Endothelial cell of umbilical vein (primary cell): ENCODE measurements around the gene HMG20B. TPM values are rescaled to one million over a fixed set of nuclear protein-coding genes. Genes with fewer than 3 reads are reported as not detected.

Experiments
- BruUV-seq: library from RNA; stranded (reverse); fragments of 400-500 nt; replicated peaks from 2 replicates; lab custom pipeline; 2021; lab: Mats Ljungman, UMichigan
- CTCF ChIA-PET: fragments of 300-600, 350-600 bp; sonication (Branson Sonifier 250); formaldehyde crosslinking; loops from one replicate; lab custom pipeline; 2021; ENCODE audit warnings: antibody characterized with exemption, inconsistent platforms; lab: Charles Lee
- POLR2A ChIA-PET: fragments of 300-600, 350-600 bp; sonication (Branson Sonifier 250); formaldehyde crosslinking; loops from one replicate; lab custom pipeline; 2021; ENCODE audit warnings: antibody characterized with exemption, inconsistent platforms; lab: Charles Lee
- DNase-seq: peaks from one replicate; pipeline ENCODE4 v3.0.0-alpha.2; 2011; ENCODE audit warnings: low read depth, low spot score
- FAIRE-seq: peaks from 2 replicates; lab custom pipeline; 2011; peaks lifted over from hg19 to GRCh38; lab: Jason Lieb, UNC
- H2AFZ ChIP-seq: 2 replicates; pipeline ENCODE4 v1.6.0; 2012; ENCODE audit warnings: low read depth, low read length, control low read depth, inconsistent platforms
- H3K27ac ChIP-seq: 2 replicates; pipeline ENCODE4 v1.5.1; 2011; ENCODE audit warnings: low read depth, mild to moderate bottlenecking, control low read depth, low read length, moderate library complexity; ENCODE audit not compliant: insufficient read depth
- H3K27me3 ChIP-seq, 2 experiments: 2 replicates each; pipeline versions ENCODE4 v1.6.0 to v1.6.1; 2011; ENCODE audit warnings: low read length in 2 of 2, mixed read lengths in 1 of 2; ENCODE audit not compliant: control insufficient read depth in 2 of 2, insufficient read depth in 2 of 2
- H3K36me3 ChIP-seq, 2 experiments: 2 replicates in 1 of 2; 3 replicates in 1 of 2; pipeline ENCODE4 v1.5.1; 2011; ENCODE audit warnings: low read length in 2 of 2, mild to moderate bottlenecking in 1 of 2, moderate library complexity in 1 of 2; ENCODE audit not compliant: control insufficient read depth in 2 of 2, insufficient read depth in 2 of 2; ENCODE audit errors: extremely low read depth in 1 of 2
- H3K4me1 ChIP-seq: 3 replicates; pipeline ENCODE4 v1.5.1; 2011; ENCODE audit warnings: mild to moderate bottlenecking, low read length; ENCODE audit not compliant: control insufficient read depth, insufficient read depth; ENCODE audit errors: extremely low read depth
- H3K4me2 ChIP-seq: 2 replicates; pipeline ENCODE4 v1.6.1; 2011; ENCODE audit warnings: low read length, control low read depth, mixed read lengths; ENCODE audit not compliant: insufficient read depth
- H3K4me3 ChIP-seq, 3 experiments: fragments of 200-600 bp in 1 of 3; sonication (generic), shearing (Covaris generic) in 1 of 3; replicated peaks in 1 of 3; 2 replicates each; pipeline ENCODE4 v1.5.1; 2011 to 2016; ENCODE audit warnings: control low read depth in 3 of 3, low read length in 3 of 3, mild to moderate bottlenecking in 2 of 3, inconsistent platforms in 1 of 3, low read depth in 1 of 3, moderate library complexity in 1 of 3; ENCODE audit not compliant: insufficient read depth in 1 of 3
- H3K79me2 ChIP-seq: 2 replicates; pipeline ENCODE4 v1.6.0; 2012; ENCODE audit warnings: low read length, inconsistent platforms; ENCODE audit not compliant: control insufficient read depth, insufficient read depth
- H3K9ac ChIP-seq: replicated peaks from 2 replicates; pipeline ENCODE3; 2011; ENCODE audit warnings: low read length, control low read depth; ENCODE audit not compliant: insufficient read depth; ENCODE audit errors: extremely low read depth
- H3K9me1 ChIP-seq: replicated peaks from 3 replicates; pipeline ENCODE4 v1.6.0; 2011; ENCODE audit warnings: mild to moderate bottlenecking, low read length; ENCODE audit not compliant: control insufficient read depth, insufficient read depth; ENCODE audit errors: extremely low read depth
- H3K9me3 ChIP-seq: replicated peaks from 2 replicates; pipeline ENCODE4 v1.5.1; 2012; ENCODE audit warnings: low read length, inconsistent platforms; ENCODE audit not compliant: control insufficient read depth, insufficient read depth
- H4K20me1 ChIP-seq: replicated peaks from 2 replicates; pipeline ENCODE3; 2011; ENCODE audit warnings: mild to moderate bottlenecking, low read length; ENCODE audit not compliant: control insufficient read depth, insufficient read depth; ENCODE audit errors: extremely low read depth
- EZH2 ChIP-seq: IDR thresholded peaks from 2 replicates; pipeline ENCODE4 v1.6.1; 2012; ENCODE audit warnings: borderline replicate concordance, low read depth, mild to moderate bottlenecking, moderate library complexity, low read length, inconsistent platforms; ENCODE audit not compliant: severe bottlenecking
- FOS ChIP-seq: IDR thresholded peaks from 2 replicates; pipeline ENCODE4 v1.6.1; 2011; ENCODE audit warnings: mild to moderate bottlenecking, low read length, moderate library complexity, borderline replicate concordance; ENCODE audit not compliant: insufficient read depth
- GATA2 ChIP-seq: IDR thresholded peaks from 2 replicates; pipeline ENCODE4 v1.7.0; 2011; ENCODE audit warnings: low read depth, mild to moderate bottlenecking, moderate library complexity, mixed read lengths, low read length; ENCODE audit not compliant: insufficient read length, insufficient read depth
- JUN ChIP-seq: IDR thresholded peaks from 2 replicates; pipeline ENCODE4 v1.6.1; 2011; ENCODE audit warnings: borderline replicate concordance, low read depth; ENCODE audit not compliant: insufficient read length, insufficient read depth
- MAX ChIP-seq: IDR thresholded peaks from 2 replicates; pipeline ENCODE4 v1.6.1; 2011; ENCODE audit not compliant: insufficient read depth, insufficient read length
- MYC ChIP-seq: IDR thresholded peaks from one replicate; pipeline ENCODE4 v1.6.1; 2011; ENCODE audit warnings: mild to moderate bottlenecking, low read depth, low read length
- POLR2A ChIP-seq: IDR thresholded peaks from 2 replicates; pipeline ENCODE4 v1.6.1; 2012; ENCODE audit warnings: low read depth, mild to moderate bottlenecking, control low read depth, low read length
- POLR2AphosphoS5 ChIP-seq: IDR thresholded peaks from 2 replicates; pipeline ENCODE4 v1.6.1; 2012; ENCODE audit warnings: low read depth, mild to moderate bottlenecking, control low read depth, low read length, moderate library complexity; ENCODE audit not compliant: insufficient read depth
- dilution Hi-C: fragments of 300-500 bp; cut with MboI; formaldehyde crosslinking; loops from one replicate; pipeline ENCODE4 v1.15.0; 2019; ENCODE audit warnings: low sequenced_read_pairs; ENCODE audit not compliant: extremely low pct_ligation_motif_present
- intact Hi-C: fragments of 100-400 bp; cut with micrococcal nuclease; formaldehyde crosslinking; loops from one replicate; pipeline ENCODE4 v1.10.0; 2022
- polyA plus RNA-seq, 4 experiments: library from polyadenylated mRNA; depleted of rRNA in 3 of 4; stranded (reverse) in 3 of 4; unstranded in 1 of 4; fragments of >200 nt; gene quantifications; 2 replicates each; pipeline versions ENCODE4 v1.2.1 to v1.2.3, GENCODE V29; 2011 to 2012; ENCODE audit warnings: missing spikeins in 1 of 4
- total RNA-seq: library from RNA; stranded (reverse); gene quantifications from 2 replicates; pipeline ENCODE4 v1.2.3, GENCODE V29; 2021
- TF ChIP-seq, protein P1 (sequence below), 2 donors: IDR thresholded peaks; 1 replicate in 1 of 2; 2 replicates in 1 of 2; pipeline ENCODE4 v1.5.1; 2011; ENCODE audit warnings: low read length in 2 of 2, mild to moderate bottlenecking in 2 of 2, moderate library complexity in 2 of 2, control low read depth in 1 of 2, inconsistent platforms in 1 of 2, low read depth in 1 of 2; ENCODE audit not compliant: insufficient read depth in 1 of 2; ENCODE audit errors: extremely low read depth in 1 of 2

The HMG20B gene
- total and polyA plus RNA-seq, 2 donors (not counting 3 experiments of a cell fraction or from before 2014, with no cell fraction given), result 53.2 to 98.2 TPM

DNA sequence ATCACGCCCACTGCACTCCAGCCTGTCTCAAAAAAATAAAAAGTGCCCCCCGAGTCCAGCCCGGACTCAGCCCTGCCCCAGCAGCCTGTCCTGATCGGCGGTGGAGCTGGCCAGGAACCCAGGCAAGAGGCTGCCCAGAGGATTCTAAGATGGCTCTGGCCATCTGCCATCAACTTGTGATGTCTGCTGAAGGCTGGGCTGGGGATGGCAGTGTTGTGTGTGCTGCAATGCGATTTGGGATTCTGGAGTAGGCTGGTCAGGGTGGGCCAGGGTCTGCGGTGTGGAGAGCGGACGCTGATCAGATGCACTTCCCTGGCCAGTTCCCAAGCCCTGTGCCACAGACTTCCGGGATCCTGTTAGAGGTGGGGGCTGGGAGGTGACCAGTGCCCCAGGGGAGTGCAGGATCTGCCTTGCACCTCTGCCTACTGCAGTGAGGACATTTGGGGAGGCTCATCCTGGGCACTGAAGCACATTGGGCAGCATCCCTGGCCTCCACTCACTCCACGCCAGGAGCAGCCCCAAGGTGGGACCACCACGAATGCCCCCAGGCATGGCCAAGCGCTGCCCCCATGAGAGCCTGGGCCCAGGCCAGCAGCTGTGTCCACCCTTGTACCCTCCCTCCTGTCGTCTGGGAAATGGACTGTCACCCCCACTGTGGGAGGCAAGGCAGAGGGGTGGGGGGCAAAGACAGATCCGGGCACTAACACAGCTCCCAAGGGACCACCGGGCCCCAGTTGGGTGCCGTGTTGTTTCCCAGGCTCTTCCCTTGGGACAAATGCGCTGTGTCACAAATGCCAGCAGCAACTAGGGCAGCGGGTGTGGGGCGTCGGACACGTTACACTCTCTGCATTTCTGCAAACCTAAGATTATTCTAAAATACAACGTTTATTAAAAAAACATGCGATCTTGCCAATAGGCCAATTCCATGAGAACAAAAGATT is 37.3 kb downstream of the HMG20B start:
- H3K4me3 ChIP-seq, result no peak overlapping the region
- dilution Hi-C loops (no loop called here), intact Hi-C loops (loop anchor here (5.0 kb wide), 1 partner anchor 38 kb away; the partner anchor contains the start of gene HMG20B)
- peaks cover 23% of the 10 kb centered on the region for H3K4me1 ChIP-seq
- no peak for DNase-seq
- no peak overlapping the region for H3K27ac ChIP-seq
- no peaks in the 10 kb centered on the region for H3K9me3 ChIP-seq
- ChIA-PET POLR2A (no interaction called here), CTCF (no interaction called here)
- no peak overlapping the region for H2AFZ ChIP-seq
- peaks cover 0 to 13% of the 10 kb centered on the region in 2 experiments for H3K36me3 ChIP-seq
- no peak for FAIRE-seq
- no peaks in the 10 kb centered on the region for H3K27me3 ChIP-seq
- no peak overlapping the region for H3K9ac ChIP-seq
- H3K4me2 ChIP-seq, result no peak overlapping the region
- TF ChIP-seq MYC (no peak), EZH2 (no peak), JUN (no peak), MAX (no peak), GATA2 (no peak), POLR2A (no peak), POLR2AphosphoS5 (no peak), FOS (no peak)
- TF ChIP-seq, protein P1, sequence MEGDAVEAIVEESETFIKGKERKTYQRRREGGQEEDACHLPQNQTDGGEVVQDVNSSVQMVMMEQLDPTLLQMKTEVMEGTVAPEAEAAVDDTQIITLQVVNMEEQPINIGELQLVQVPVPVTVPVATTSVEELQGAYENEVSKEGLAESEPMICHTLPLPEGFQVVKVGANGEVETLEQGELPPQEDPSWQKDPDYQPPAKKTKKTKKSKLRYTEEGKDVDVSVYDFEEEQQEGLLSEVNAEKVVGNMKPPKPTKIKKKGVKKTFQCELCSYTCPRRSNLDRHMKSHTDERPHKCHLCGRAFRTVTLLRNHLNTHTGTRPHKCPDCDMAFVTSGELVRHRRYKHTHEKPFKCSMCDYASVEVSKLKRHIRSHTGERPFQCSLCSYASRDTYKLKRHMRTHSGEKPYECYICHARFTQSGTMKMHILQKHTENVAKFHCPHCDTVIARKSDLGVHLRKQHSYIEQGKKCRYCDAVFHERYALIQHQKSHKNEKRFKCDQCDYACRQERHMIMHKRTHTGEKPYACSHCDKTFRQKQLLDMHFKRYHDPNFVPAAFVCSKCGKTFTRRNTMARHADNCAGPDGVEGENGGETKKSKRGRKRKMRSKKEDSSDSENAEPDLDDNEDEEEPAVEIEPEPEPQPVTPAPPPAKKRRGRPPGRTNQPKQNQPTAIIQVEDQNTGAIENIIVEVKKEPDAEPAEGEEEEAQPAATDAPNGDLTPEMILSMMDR (IDR thresholded peaks at IDR 0.05; ENCODE audit: extremely low read depth in 1 of 2, insufficient read depth in 1 of 2, low read depth in 1 of 2, low read length in 2 of 2), result no peak
- BruUV-seq, result no TSS peak
- no peaks in the 10 kb centered on the region for H3K79me2 ChIP-seq
- no peaks in the 10 kb centered on the region for H3K9me1 ChIP-seq
- H4K20me1 ChIP-seq, result no peaks in the 10 kb centered on the region
